PFSK-1 (cell line): ENCODE results near the gene PLIN5.

Experiments used
- FOXP2 ChIP-seq: optimal IDR thresholded peaks from 2 replicates; pipeline ENCODE3; 2011; ENCODE audit warnings: borderline replicate concordance, control low read depth, inconsistent platforms; ENCODE audit not compliant: insufficient read depth; ENCODE audit errors: extremely low read length, extremely low read depth
- POLR2AphosphoS5 ChIP-seq: IDR thresholded peaks from 2 replicates; pipeline ENCODE4 v1.6.1; 2012; ENCODE audit warnings: low read depth, mild to moderate bottlenecking, control low read depth, low read length, moderate library complexity
- SIN3A ChIP-seq: IDR thresholded peaks from 2 replicates; pipeline ENCODE4 v1.6.1; 2012; ENCODE audit warnings: mild to moderate bottlenecking, low read length, moderate library complexity, borderline replicate concordance; ENCODE audit not compliant: insufficient read depth
- TAF1 ChIP-seq: IDR thresholded peaks from 2 replicates; pipeline ENCODE4 v1.6.1; 2012; ENCODE audit warnings: low read length, control low read depth, borderline replicate concordance; ENCODE audit not compliant: insufficient read depth
- TF ChIP-seq, protein P1 (sequence below), 2 experiments: IDR thresholded peaks; 2 replicates each; pipeline versions ENCODE4 v1.6.1 to v1.8.0; 2011 to 2012; ENCODE audit warnings: low read depth in 2 of 2, low read length in 2 of 2, control low read depth in 1 of 2, inconsistent platforms in 1 of 2, mild to moderate bottlenecking in 1 of 2, moderate library complexity in 1 of 2; ENCODE audit not compliant: insufficient read depth in 1 of 2

The PLIN5 gene

DNA sequence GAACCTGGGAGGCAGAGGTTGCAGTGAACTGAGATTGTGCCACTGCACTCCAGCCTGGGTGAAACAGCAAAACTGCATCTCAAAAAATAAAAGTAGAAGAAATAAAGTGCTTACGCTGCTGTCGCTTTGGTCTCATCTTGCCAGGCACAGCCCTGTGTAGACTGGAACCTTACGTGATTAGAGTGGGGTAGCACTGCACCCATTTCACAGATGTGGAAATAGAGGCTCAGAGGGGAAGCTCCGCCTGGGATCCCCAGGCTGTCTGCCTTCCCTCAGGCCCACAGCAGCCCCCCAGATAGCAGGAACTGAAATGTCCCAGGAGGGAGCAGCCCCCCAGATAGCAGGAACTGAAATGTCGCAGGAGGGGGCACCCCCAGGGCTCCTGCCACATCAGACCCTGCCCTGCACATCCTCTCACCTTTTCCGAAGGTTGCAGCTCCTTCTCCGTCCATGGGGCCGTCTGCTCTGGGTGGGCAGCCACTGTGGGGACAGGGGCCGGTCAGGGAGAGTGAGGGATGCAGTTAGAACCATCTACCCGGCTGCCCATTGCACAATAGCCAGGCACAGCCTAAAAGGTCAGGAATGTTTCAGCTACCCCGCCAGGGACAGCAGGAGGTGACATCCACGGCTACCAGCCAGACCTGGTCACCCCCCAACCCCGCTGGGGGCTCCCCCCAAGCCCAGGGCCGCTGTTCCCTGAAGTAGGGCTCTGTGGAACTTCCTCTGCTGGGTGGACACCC is 18.7 kb downstream of the PLIN5 start:
- TF ChIP-seq SIN3A (no peak), FOXP2 (no peak), TAF1 (no peak), POLR2AphosphoS5 (no peak)
- TF ChIP-seq, protein P1, sequence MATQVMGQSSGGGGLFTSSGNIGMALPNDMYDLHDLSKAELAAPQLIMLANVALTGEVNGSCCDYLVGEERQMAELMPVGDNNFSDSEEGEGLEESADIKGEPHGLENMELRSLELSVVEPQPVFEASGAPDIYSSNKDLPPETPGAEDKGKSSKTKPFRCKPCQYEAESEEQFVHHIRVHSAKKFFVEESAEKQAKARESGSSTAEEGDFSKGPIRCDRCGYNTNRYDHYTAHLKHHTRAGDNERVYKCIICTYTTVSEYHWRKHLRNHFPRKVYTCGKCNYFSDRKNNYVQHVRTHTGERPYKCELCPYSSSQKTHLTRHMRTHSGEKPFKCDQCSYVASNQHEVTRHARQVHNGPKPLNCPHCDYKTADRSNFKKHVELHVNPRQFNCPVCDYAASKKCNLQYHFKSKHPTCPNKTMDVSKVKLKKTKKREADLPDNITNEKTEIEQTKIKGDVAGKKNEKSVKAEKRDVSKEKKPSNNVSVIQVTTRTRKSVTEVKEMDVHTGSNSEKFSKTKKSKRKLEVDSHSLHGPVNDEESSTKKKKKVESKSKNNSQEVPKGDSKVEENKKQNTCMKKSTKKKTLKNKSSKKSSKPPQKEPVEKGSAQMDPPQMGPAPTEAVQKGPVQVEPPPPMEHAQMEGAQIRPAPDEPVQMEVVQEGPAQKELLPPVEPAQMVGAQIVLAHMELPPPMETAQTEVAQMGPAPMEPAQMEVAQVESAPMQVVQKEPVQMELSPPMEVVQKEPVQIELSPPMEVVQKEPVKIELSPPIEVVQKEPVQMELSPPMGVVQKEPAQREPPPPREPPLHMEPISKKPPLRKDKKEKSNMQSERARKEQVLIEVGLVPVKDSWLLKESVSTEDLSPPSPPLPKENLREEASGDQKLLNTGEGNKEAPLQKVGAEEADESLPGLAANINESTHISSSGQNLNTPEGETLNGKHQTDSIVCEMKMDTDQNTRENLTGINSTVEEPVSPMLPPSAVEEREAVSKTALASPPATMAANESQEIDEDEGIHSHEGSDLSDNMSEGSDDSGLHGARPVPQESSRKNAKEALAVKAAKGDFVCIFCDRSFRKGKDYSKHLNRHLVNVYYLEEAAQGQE (IDR thresholded peaks at IDR 0.05; ENCODE audit: insufficient read depth in 1 of 2, low read depth in 2 of 2, low read length in 2 of 2), result no peak

DNA sequence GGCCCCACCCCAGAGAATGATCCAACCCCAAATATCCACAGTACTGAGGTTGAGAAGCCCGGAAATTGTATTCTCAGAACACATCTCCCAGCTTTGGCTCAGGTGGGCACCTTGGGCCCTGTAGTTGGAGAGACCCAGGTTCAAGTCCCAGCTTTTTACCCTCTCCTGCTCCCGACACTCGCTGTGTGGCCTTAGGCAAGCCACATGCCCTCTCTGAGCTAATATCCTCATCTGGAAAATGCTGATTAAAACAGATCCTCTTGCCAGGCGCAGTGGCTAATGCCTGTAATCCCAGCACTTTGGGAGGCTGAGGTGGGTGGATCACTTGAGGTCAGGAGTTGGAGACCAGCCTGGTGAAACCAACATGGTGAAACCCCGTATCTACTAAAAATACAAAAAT is 19.3 kb downstream of the PLIN5 start:
- TF ChIP-seq TAF1, result no peak
- TF ChIP-seq, protein P1 (IDR thresholded peaks at IDR 0.05; ENCODE audit: insufficient read depth in 1 of 2, low read depth in 2 of 2, low read length in 2 of 2), result no peak
- no peak for TF ChIP-seq SIN3A
- TF ChIP-seq POLR2AphosphoS5, result no peak
- TF ChIP-seq FOXP2, result no peak

DNA sequence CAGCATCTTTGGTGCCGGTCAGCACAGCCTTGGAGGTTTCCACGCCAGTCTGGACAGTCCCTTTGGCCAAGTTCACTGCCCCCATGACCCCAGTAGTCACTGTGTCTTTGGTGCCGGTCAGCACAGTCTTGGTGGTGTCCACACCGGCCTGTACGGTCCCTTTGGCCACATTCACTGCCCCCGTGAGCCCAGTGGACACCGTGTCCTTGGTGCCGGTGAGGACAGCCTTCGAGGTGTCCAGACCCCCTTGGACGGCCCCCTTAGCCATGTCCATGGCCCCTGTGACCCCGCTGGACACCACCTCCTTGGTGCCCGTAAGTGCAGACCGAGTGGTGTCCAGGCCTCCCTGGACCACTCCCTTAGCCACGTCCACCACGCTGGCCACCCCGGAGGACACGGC is 21.8 kb downstream of the PLIN5 start:
- TF ChIP-seq SIN3A, result no peak
- TF ChIP-seq, protein P1 (IDR thresholded peaks at IDR 0.05; ENCODE audit: insufficient read depth in 1 of 2, low read depth in 2 of 2, low read length in 2 of 2), result no peak
- TF ChIP-seq TAF1, result no peak
- TF ChIP-seq FOXP2, result no peak
- no peak for TF ChIP-seq POLR2AphosphoS5

DNA sequence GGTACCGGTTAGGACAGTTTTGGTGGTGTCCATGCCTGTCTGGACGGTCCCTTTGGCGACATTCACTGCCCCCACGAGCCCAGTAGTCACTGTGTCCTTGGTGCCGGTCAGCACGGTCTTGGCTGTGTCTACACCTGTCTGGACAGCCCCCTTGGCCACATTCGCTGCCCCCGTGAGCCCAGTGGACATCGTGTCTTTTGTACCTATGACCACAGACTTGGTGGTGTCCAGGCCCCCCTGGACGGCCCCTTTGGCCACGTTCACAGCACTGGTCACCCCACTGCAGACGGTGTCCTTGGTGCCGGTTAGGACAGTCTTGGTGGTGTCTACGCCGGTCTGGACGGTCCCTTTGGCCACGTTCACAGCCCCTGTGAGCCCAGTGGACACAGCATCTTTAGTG is 23.0 kb downstream of the PLIN5 start:
- TF ChIP-seq POLR2AphosphoS5, result no peak
- no peak for TF ChIP-seq FOXP2
- TF ChIP-seq SIN3A, result no peak
- TF ChIP-seq, protein P1 (IDR thresholded peaks at IDR 0.05; ENCODE audit: insufficient read depth in 1 of 2, low read depth in 2 of 2, low read length in 2 of 2), result no peak
- TF ChIP-seq TAF1, result no peak
